ENCODE measurements around the gene CCL23. TPM values are rescaled to one million over a fixed set of nuclear protein-coding genes. Genes with fewer than 3 reads are reported as not detected.
A peak's percentile ranks its signal among the peaks of the same experiment; 100 is the strongest.

Gene CCL23
- total RNA-seq, 1 donor from 2014 or later, result not detected

DNA sequence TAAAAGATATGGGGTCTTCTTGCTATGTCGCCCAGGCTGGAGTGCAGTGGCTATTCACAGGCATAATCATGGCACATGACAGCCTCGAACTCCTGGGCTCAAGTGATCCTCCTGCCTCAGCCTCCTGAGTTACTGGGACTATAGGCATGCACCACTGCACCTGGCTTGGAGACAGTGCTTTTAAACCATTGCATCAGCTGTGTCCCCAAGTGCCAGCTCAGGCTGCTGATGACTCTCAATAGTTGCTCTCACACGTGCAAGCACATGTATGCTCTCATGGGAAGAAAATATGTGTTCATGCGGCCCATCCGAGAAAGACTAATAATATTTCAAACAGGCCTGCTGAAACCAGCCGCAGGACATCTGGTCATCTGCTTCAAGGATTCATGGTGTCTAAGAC lies 45.2 kb downstream of the CCL23 start:
- no peak overlapping the region for H3K27ac Mint-ChIP-seq
- H3K36me3 Mint-ChIP-seq (ENCODE audit: low read depth), result no peaks in the 10 kb centered on the region
- H3K9me3 Mint-ChIP-seq, result no peaks in the 10 kb centered on the region
- intact Hi-C loops (cut with micrococcal nuclease), result no loop called here
- no peak for DNase-seq
- peaks cover 5% of the 10 kb centered on the region for H3K4me1 Mint-ChIP-seq
- no peak overlapping the region for H3K4me3 Mint-ChIP-seq
- peaks cover 8% of the 10 kb centered on the region for H3K27me3 Mint-ChIP-seq

DNA sequence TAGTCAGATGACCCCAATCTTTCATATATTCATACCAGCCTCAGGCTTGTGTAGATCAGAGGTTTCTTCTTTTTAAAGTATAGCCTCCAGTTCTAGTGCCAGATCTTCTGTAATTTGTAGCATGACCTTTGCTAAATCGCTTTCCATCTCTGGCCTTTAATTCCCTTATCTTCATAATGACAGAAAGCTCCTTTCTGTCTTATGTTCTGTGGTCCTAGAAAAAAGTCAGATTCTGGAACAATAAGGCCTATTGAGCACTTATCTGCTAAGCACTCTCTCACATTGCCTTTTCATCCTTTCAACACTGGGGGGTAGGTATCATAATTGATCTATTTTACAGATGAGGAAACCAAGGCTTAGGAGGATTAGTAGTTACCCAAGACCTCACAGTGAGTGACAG lies 45.7 kb downstream of the CCL23 start:
- H3K9me3 Mint-ChIP-seq, result no peaks in the 10 kb centered on the region
- no peak overlapping the region for H3K27ac Mint-ChIP-seq
- peaks cover 5% of the 10 kb centered on the region for H3K4me1 Mint-ChIP-seq
- no peak overlapping the region for H3K4me3 Mint-ChIP-seq
- intact Hi-C loops (cut with micrococcal nuclease), result no loop called here
- no peak for DNase-seq
- H3K36me3 Mint-ChIP-seq (ENCODE audit: low read depth), result no peaks in the 10 kb centered on the region
- H3K27me3 Mint-ChIP-seq, result peaks cover 8% of the 10 kb centered on the region

DNA sequence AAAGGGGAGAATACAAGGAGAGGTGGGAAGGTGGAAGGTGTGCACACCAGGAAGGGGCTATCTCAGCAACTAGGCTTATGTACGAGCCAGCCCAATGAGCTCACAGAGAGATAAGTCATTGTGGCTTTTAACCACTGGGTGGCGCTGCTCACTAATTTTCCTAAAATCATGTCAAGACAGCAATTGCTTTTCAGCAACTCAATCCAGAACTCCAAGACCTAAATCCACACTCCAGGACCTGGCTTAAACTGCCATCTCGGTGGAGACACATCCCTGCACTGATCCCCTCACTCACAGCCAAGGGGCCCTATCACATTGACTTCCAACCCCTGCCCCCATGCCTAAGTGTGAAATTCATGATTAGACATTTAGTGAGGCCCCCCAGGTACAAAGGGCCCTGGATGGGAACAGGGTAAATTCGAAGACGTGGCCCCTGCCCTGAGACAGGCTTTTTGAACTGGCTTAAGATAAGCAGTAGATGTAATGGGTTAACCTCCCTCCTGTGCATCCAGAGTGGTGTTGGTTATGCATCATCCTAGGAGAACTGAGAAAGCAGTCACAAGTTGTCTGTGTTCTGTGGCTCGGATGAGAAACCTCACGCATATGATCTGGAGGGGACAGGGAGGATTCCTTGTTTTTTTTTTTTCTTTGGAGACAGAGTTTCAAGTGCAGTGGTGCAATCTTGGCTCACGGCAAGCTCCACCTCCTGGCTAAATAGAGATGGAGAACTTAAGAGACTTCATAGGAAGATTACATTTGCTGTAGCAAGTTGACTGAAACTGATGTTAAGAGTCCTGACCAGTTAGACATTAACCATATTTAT lies 48.0 kb downstream of the CCL23 start:
- H3K27ac Mint-ChIP-seq, result no peak overlapping the region
- peaks cover 3% of the 10 kb centered on the region for H3K27me3 Mint-ChIP-seq

DNA sequence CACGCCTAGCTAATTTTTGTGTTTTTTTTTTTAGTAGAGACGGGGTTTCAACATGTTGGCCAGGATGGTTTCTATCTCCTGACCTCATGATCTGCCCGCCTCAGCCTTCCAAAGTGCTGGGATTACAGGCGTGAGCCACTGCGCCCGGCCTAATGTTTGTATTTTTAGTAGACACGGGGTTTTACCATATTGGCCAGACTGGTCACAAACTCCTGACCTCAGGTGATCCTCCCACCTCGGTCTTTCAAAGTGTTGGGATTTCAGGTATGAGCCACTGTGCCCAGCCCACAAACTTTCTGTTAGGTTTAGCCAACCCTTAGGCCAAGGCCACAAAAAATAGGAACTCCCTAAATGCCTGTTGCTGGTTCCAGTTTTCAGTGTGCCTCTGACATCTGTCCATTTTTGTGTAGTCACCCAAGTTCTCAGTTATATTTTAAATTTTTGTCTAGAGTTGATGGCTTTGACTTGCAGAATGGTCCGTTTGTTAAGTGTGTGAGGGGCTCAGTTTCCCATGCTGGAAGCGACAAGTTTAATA lies 49.2 kb downstream of the CCL23 start:
- intact Hi-C loops (cut with micrococcal nuclease), result loop anchor here (1.0 kb wide), 2 partner anchors 104 to 181 kb away; no protein-coding TSS in a partner anchor
- Mint-ChIP-seq H3K9me3 (no peaks in the 10 kb centered on the region), H3K4me3 (no peak overlapping the region), H3K27me3 (peaks cover 11% of the 10 kb centered on the region), H3K4me1 (peaks cover 5% of the 10 kb centered on the region), H3K27ac (no peak overlapping the region), H3K36me3 (ENCODE audit: low read depth) (no peaks in the 10 kb centered on the region)
- no peak for DNase-seq

More for the DNA sequence above, 48.0 kb downstream of the CCL23 start:
- no peak overlapping the region for H3K4me3 Mint-ChIP-seq
- intact Hi-C loops (cut with micrococcal nuclease), result loop anchor here (1.0 kb wide), 2 partner anchors 103 to 180 kb away; no protein-coding TSS in a partner anchor
- H3K36me3 Mint-ChIP-seq (ENCODE audit: low read depth), result no peaks in the 10 kb centered on the region
- H3K9me3 Mint-ChIP-seq, result no peaks in the 10 kb centered on the region
- H3K4me1 Mint-ChIP-seq, result peaks cover 5% of the 10 kb centered on the region
- DNase-seq, result peak; percentile 92

DNA sequence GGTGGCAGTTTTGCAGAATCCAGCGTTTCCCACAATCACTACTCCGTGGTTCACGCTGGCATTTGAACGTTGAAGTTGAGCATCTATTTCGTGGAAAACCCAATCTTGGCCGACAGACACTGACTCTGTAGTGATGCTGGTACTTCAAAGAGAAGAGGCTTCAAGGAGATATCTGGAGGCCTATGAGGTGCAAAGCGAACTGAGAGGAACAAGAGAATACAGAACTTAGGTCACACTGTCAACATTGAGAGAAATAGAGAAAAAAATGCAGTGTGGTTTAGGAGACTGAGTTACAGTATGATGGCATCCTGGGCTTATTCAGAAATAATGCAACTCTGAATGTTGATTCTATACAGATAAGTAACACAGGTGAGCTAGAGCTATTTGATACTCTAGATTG lies 52.5 kb downstream of the CCL23 start:
- H3K4me3 Mint-ChIP-seq, result no peak overlapping the region
- intact Hi-C loops (cut with micrococcal nuclease), result no loop called here
- no peaks in the 10 kb centered on the region for H3K36me3 Mint-ChIP-seq (ENCODE audit: low read depth)
- no peak overlapping the region for H3K27ac Mint-ChIP-seq
- no peak for DNase-seq
- peaks cover 19% of the 10 kb centered on the region for H3K27me3 Mint-ChIP-seq
- H3K9me3 Mint-ChIP-seq, result no peaks in the 10 kb centered on the region
- peaks cover 5% of the 10 kb centered on the region for H3K4me1 Mint-ChIP-seq

DNA sequence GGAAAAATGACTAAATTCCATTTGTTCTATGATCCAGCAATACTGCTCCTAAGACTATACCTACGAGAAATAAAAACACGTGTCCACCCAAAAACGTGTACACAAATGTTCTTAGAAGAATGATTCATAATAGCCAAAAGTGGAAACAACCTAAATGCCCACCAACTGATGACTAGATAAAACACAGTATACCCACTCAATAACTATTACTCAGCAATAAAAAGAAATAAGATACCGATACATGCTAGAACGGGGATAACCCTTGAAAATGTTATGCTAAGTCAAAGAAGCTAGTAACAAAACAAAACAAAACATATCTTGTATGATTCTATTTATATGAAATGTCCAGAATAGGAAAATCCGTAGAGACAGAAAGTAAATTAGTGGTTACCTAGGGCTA lies 54.1 kb downstream of the CCL23 start:
- no peaks in the 10 kb centered on the region for H3K9me3 Mint-ChIP-seq
- DNase-seq, result no peak
- H3K4me3 Mint-ChIP-seq, result no peak overlapping the region
- no peaks in the 10 kb centered on the region for H3K4me1 Mint-ChIP-seq
- no peak overlapping the region for H3K27ac Mint-ChIP-seq
- intact Hi-C loops (cut with micrococcal nuclease), result no loop called here
- no peaks in the 10 kb centered on the region for H3K36me3 Mint-ChIP-seq (ENCODE audit: low read depth)
- H3K27me3 Mint-ChIP-seq, result peaks cover 21% of the 10 kb centered on the region

Other genes starting within 250 kb of the CCL23 start
- gene MMP28, start 222.3 kb downstream of the CCL23 start, total RNA-seq, result not detected in 2 replicates
- 326 and 338 TPM in 2 replicates for gene TAF15, start 208.5 kb downstream of the CCL23 start, total RNA-seq
- 0.14 TPM in 1 of 2 replicates, not detected in the other for gene HEATR9, start 149.1 kb downstream of the CCL23 start, total RNA-seq
- 19.6 and 20.7 TPM in 2 replicates for gene CCL5, start 137.6 kb downstream of the CCL23 start, total RNA-seq
- gene RDM1, start 87.2 kb downstream of the CCL23 start, total RNA-seq, result 2.6 and 2.9 TPM in 2 replicates
- gene LYZL6, start 74.3 kb downstream of the CCL23 start, total RNA-seq, result not detected in 2 replicates
- not detected in 2 replicates for gene CCL16, start 36.5 kb downstream of the CCL23 start, total RNA-seq
- not detected in 2 replicates for gene CCL14, start 31.2 kb downstream of the CCL23 start, total RNA-seq
- gene CCL15, start 16.4 kb downstream of the CCL23 start, total RNA-seq, result not detected in 2 replicates
- gene CCL18, start 46.3 kb upstream of the CCL23 start, total RNA-seq, result not detected in 2 replicates
- gene CCL3, start 72.2 kb upstream of the CCL23 start, total RNA-seq, result 403 and 414 TPM in 2 replicates
- gene CCL4, start 85.9 kb upstream of the CCL23 start, total RNA-seq, result 351 and 370 TPM in 2 replicates
- 8.9 and 9.8 TPM in 2 replicates for gene TBC1D3B, start 158.7 kb upstream of the CCL23 start, total RNA-seq
- gene CCL3L1, start 178.8 kb upstream of the CCL23 start, total RNA-seq, result 4.4 and 4.5 TPM in 2 replicates
- gene CCL4L2, start 193.1 kb upstream of the CCL23 start, total RNA-seq, result 11.5 and 11.9 TPM in 2 replicates
- 0.65 and 1.9 TPM in 2 replicates for gene TBC1D3I, start 246.6 kb upstream of the CCL23 start, total RNA-seq

All from activated CD4-positive, alpha-beta T cell treated with anti-CD3 and anti-CD28 coated beads, Interleukin-2, amount 10 ng/mL, durations not matched to agents 24 days and 14 days (primary cell).